Immature natural killer cell (primary cell): ENCODE measurements around the gene CDC42BPA. TPM values are rescaled to one million over a fixed set of nuclear protein-coding genes. Genes with fewer than 3 reads are reported as not detected.
"Not testable (repeated sequence)": the region's sequence is repeated elsewhere in the genome, so short reads cannot be mapped to it uniquely, and the experiment has no call there.

Experiments
- DNase-seq, 3 donors: peaks; one replicate each; pipeline ENCODE4 v3.0.0; 2022; ENCODE audit warnings: mixed read lengths in 1 of 3
- H3K27ac Mint-ChIP-seq, 6 donors: one replicate each; pipeline ENCODE4 v1.8.0; 2020; ENCODE audit warnings: mixed read lengths in 6 of 6, mild to moderate bottlenecking in 5 of 6, inconsistent platforms in 4 of 6, moderate library complexity in 3 of 6
- H3K27me3 Mint-ChIP-seq, 3 donors: one replicate each; pipeline ENCODE4 v1.8.0; 2020 to 2021; ENCODE audit warnings: low read depth in 3 of 3, mild to moderate bottlenecking in 3 of 3, mixed read lengths in 3 of 3, moderate library complexity in 3 of 3, inconsistent platforms in 1 of 3
- H3K36me3 Mint-ChIP-seq, 3 donors: one replicate each; pipeline ENCODE4 v1.8.0; 2020; ENCODE audit warnings: mixed read lengths in 3 of 3, inconsistent platforms in 2 of 3, mild to moderate bottlenecking in 2 of 3
- H3K4me1 Mint-ChIP-seq, 2 donors: one replicate each; pipeline ENCODE4 v1.8.0; 2020; ENCODE audit warnings: inconsistent platforms in 2 of 2, mild to moderate bottlenecking in 2 of 2, mixed read lengths in 2 of 2, moderate library complexity in 1 of 2
- H3K4me3 Mint-ChIP-seq, 5 donors: one replicate each; pipeline ENCODE4 v1.8.0; 2020; ENCODE audit warnings: mild to moderate bottlenecking in 5 of 5, mixed read lengths in 5 of 5, inconsistent platforms in 3 of 5, moderate library complexity in 3 of 5
- H3K9me3 Mint-ChIP-seq, 6 donors: one replicate each; pipeline ENCODE4 v1.8.0; 2020; ENCODE audit warnings: mild to moderate bottlenecking in 6 of 6, mixed read lengths in 6 of 6, inconsistent platforms in 4 of 6, moderate library complexity in 3 of 6
- polyA plus RNA-seq, 3 donors: library from polyadenylated mRNA; unstranded; fragments of 300-500 nt; fragmentation: Illumina TruSeq; gene quantifications; one replicate each; pipeline ENCODE4 v1.2.3, GENCODE V29; 2021

Gene CDC42BPA
- polyA plus RNA-seq, 3 donors from 2014 or later, result 0.13 to 0.67 TPM; not detected in 1

DNA sequence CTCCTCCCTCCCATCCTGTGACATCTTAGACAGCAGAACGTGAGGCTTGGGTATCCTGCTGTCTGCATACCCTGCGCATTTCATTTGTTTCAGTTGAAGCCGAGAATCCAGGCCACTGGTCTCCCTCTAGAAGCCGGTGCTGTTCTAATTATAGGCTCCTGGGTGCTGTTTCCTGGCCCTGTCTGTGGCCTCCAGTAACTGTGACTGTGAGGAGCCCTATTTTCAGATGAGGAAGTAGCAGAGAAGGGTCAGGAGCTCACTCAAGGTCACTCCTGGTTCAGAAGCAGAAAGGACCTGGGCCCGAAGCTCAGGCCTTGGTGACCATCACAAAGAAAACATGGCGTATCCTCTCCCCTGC, 354.2 kb downstream of the CDC42BPA start:
- H3K4me3 Mint-ChIP-seq, result no peak overlapping the region
- H3K27ac Mint-ChIP-seq, result peak overlapping the region in 2 of 6 donors; percentile 4 to 76
- no peaks in the 10 kb centered on the region for H3K9me3 Mint-ChIP-seq
- H3K36me3 Mint-ChIP-seq, result peaks cover 0 to 24% (median 15%) of the 10 kb centered on the region in 3 donors
- DNase-seq, result no peak
- peaks cover 0 to 2% (median 0%) of the 10 kb centered on the region in 3 donors for H3K27me3 Mint-ChIP-seq
- peaks cover 10% of the 10 kb centered on the region in 2 donors for H3K4me1 Mint-ChIP-seq

DNA sequence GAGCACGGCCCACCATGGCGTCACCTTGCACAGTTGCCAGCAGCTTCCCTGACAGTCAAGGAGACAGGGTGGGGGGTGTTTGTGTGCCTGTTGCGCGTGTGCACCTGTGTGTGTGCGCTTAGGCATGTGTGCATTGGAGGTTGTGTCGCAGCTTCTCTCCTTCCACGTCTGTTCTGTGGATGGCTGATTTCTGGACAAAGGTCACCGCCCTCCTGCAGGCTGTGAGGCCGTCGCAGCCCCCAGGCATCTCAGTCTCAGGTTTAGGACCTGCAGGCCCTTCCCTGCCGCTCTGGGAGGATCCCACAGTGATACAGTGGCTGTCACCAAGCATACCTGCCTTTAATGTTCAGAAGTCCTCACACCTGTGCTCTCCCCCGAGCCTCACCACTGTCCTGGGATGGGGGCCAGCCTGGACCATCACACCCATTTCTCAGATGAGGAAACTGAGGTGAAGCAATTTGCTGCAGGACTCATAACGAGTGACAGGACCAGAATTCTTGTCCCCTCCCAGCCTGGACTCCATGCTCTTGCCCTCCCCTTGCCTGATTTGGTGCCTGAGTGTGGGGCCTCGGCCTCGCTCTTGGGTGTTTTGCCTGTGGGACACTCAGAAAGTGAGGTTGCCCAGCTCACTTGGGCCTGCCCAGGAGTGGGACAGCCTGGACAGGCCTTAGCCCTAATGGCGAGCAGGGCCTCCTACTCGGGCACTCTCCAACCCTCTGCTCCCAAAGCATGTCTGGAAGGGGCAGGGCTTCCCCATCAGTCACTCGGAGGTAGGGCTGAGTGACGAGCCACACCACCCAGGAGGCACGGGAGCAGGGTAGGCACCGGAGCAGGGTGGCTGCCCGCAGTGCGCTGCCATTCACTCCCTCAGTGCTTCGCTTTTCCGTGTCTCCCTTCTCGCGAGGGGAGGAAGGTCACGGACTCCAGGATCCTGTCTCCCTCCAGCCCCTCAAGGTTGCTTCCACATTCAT, 355.6 kb downstream of the CDC42BPA start:
- no peak overlapping the region for H3K27ac Mint-ChIP-seq

DNA sequence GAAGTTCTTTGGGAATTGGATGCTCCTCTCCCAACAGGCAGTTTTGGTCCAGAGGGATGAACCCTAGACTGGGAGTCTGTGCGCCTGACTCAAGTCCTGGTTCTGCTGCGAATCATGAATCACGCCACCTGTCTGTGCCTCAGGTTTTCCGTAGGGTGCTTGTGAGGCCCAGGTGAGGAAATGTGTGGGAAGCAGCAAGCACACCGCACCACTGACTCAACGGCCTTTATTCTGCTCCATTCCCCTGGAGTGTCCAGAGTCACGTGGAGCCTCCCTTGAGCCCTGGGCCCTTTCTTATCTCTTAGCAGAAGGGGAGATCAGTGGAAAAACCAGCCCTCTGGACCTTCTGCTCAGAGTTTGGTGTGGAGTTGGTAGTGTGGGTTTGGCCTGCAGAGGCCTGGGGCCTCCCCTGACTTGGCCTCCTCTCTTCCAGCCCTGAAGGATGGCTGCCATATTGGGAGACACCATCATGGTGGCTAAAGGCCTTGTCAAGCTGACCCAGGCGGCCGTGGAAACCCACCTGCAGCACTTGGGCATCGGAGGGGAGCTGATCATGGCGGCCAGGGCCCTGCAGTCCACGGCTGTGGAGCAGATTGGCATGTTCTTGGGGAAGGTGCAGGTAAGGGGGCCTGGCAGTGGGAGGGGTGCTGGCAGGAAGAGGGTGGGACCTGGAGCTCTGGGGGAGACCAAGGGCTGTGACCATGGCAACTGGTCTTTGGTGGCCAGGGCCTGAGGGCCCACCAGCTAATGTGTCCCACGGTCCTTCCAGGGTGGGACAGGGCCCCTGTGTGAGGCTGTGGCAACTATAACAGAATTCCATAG, 357.1 kb downstream of the CDC42BPA start:
- DNase-seq, result no peak
- Mint-ChIP-seq H3K9me3 (no peaks in the 10 kb centered on the region), H3K27ac (no peak overlapping the region), H3K27me3 (peaks cover 0 to 2% (median 0%) of the 10 kb centered on the region in 3 donors), H3K4me1 (peaks cover 20 to 31% of the 10 kb centered on the region in 2 donors), H3K4me3 (no peak overlapping the region), H3K36me3 (peaks cover 0 to 9% (median 2%) of the 10 kb centered on the region in 3 donors)

More for the DNA sequence above, 355.6 kb downstream of the CDC42BPA start:
- H3K27me3 Mint-ChIP-seq, result peaks cover 0 to 2% (median 0%) of the 10 kb centered on the region in 3 donors
- DNase-seq, result no peak
- no peaks in the 10 kb centered on the region for H3K9me3 Mint-ChIP-seq
- peaks cover 0 to 16% (median 11%) of the 10 kb centered on the region in 3 donors for H3K36me3 Mint-ChIP-seq
- no peak overlapping the region for H3K4me3 Mint-ChIP-seq
- peaks cover 17 to 24% of the 10 kb centered on the region in 2 donors for H3K4me1 Mint-ChIP-seq

DNA sequence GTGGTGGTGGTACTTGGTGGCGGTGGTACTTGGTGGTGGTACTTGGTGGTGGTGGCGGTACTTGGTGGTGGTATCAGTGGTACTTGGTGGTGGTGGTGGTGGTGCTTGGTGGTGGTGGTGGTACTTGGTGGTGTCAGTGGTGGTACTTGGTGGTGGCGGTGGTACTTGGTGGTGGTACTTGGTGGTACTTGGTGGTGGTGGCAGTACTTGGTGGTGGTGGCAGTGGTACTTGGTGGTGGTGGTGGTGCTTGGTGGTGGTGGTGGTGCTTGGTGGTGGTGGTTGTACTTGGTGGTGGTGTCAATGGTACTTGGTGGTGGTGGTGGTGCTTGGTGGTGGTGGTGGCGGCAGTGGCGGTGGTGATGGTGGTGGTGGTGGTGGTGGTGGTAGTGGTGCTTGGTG, 358.0 kb downstream of the CDC42BPA start:
- H3K27me3 Mint-ChIP-seq, result peaks cover 0 to under 1% (median 0%) of the 10 kb centered on the region in 3 donors
- H3K4me3 Mint-ChIP-seq, result no peak overlapping the region
- H3K36me3 Mint-ChIP-seq, result peaks cover 0 to 7% (median 0%) of the 10 kb centered on the region in 3 donors
- no peaks in the 10 kb centered on the region for H3K9me3 Mint-ChIP-seq
- peaks cover 21 to 31% of the 10 kb centered on the region in 2 donors for H3K4me1 Mint-ChIP-seq
- no peak for DNase-seq
- peak overlapping the region in 2 of 6 donors; percentile 31 to 46 for H3K27ac Mint-ChIP-seq

DNA sequence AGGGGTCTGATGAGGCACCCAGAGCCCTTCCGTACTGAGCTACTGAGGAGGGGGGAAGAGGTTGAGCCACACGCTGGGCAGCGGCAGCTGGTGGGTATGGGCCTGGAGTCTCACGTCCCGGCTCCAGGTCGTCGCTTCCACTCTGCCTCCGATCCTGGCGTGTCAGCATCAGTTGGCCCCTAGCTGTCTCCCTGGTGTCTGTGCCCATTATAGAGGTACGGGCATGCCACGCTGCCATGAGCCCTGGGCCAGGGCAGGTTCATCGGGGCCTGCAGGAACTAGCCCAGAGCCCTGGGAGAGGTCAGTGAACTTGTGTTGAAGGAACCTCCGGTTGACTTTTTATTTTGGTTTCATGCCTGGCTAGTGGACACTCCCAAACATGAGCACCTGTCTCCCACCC, 360.0 kb downstream of the CDC42BPA start:
- H3K27ac Mint-ChIP-seq, result peak overlapping the region in 1 of 6 donors; percentile 35
- peaks cover 27 to 48% of the 10 kb centered on the region in 2 donors for H3K4me1 Mint-ChIP-seq
- H3K36me3 Mint-ChIP-seq, result peaks cover 0 to 5% (median 0%) of the 10 kb centered on the region in 3 donors
- no peak overlapping the region for H3K4me3 Mint-ChIP-seq
- H3K27me3 Mint-ChIP-seq, result no peaks in the 10 kb centered on the region
- no peaks in the 10 kb centered on the region for H3K9me3 Mint-ChIP-seq
- DNase-seq, result no peak

DNA sequence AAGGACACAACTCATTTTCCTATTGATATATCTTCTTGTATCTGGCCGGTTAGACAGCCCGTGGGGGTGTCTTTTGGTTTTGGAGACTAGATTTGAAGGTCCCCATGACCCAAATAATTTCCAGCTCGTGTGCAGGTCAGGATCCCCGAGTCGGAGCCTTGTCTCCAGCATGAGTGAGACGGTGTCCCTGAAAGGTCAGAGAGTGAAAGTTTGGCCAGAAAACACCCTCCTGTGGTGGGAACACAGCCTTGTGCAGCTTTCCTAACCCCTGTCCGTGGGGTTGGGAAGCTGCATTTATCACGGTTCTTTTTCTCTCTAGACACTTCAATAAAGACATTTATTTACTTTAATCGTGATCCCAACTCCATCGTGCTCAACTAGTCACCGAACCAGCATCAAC, 360.6 kb downstream of the CDC42BPA start:
- Mint-ChIP-seq H3K27me3 (no peaks in the 10 kb centered on the region), H3K27ac (peak overlapping the region in 2 of 6 donors; percentile 1 to 45), H3K4me3 (no peak overlapping the region), H3K36me3 (peaks cover 0 to 7% (median 0%) of the 10 kb centered on the region in 3 donors), H3K9me3 (no peaks in the 10 kb centered on the region), H3K4me1 (peaks cover 28 to 49% of the 10 kb centered on the region in 2 donors)
- DNase-seq, result no peak

DNA sequence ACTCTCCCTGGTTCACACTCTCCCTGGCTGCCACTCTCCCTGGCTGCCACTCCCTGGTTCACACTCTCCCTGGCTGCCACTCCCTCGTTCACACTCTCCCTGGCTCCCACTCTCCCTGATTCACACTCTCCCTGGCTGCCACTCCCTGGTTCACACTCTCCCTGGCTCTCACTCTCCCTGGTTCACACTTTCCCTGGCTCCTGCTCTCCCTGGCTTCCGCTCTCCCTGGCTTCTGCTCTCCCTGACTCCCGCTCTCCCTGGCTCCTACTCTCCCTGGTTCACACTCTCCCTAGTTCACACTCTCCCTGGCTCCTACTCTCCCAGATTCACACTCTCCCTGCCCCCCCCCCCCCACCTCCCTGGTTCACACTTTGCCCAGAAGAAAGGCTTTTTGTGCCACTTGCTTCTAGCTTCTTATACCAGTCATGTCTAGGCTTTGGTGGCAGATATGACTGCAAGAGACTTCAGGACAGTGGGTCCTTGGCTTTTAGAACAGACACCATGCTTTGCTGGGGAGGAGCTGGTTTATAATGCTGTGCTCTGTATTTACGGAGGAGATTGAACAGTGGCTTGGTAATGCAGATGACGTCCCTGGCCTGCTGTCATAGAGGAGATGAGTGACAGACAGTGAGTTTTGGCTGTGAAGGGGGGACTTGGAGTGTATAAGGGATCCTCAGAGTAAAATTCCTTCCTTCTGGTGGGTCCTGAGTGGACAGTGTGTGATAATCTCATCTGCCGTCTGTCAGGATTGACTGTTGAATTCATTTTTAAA, 361.2 kb downstream of the CDC42BPA start:
- H3K9me3 Mint-ChIP-seq, result no peaks in the 10 kb centered on the region
- H3K36me3 Mint-ChIP-seq, result peaks cover 0 to 7% (median 0%) of the 10 kb centered on the region in 3 donors
- no peak for DNase-seq
- H3K27ac Mint-ChIP-seq, result peak overlapping the region in 2 of 6 donors; percentile 48 to 59
- H3K27me3 Mint-ChIP-seq, result no peaks in the 10 kb centered on the region
- H3K4me1 Mint-ChIP-seq, result peaks cover 28 to 49% of the 10 kb centered on the region in 2 donors
- H3K4me3 Mint-ChIP-seq, result no peak overlapping the region

DNA sequence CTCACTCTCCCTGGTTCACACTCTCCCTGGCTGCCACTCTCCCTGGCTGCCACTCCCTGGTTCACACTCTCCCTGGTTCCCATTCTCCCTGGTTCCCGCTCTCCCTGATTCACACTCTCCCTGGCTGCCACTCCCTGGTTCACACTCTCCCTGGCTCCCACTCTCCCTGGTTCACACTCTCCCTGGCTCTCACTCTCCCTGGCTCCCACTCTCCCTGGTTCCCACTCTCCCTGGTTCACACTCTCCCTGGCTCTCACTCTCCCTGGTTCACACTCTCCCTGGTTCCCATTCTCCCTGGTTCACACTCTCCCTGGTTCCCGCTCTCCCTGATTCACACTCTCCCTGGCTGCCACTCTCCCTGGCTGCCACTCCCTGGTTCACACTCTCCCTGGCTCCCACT, 362.4 kb downstream of the CDC42BPA start:
- H3K27me3 Mint-ChIP-seq, H3K9me3 Mint-ChIP-seq, DNase-seq, H3K36me3 Mint-ChIP-seq, H3K4me3 Mint-ChIP-seq: not testable (repeated sequence)
- H3K4me1 Mint-ChIP-seq, result peaks cover 31 to 53% of the 10 kb centered on the region in 2 donors
- H3K27ac Mint-ChIP-seq, result peak overlapping the region in 1 of 6 donors; percentile 40

DNA sequence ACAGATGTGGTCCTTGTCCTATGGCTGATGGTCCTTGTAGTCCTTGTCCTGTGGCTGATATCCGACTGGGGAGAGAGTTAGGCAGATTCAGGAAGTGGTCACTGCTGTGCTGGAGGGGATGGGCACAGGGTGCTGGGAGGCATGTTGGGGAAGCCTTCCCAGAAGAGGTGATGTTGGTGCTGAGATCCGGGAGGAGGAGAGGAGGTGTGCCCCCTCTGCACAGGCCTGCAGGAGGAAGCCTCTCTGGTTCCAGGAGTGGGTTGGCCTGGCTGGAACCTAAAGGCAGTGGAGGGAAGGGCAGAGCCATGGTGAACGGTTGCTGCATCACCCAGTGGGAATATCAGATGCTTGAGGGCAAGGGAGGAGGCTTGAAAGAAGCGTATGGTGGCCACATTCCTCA, 363.5 kb downstream of the CDC42BPA start:
- H3K27me3 Mint-ChIP-seq, result no peaks in the 10 kb centered on the region
- peaks cover 30 to 56% of the 10 kb centered on the region in 2 donors for H3K4me1 Mint-ChIP-seq
- no peak overlapping the region for H3K4me3 Mint-ChIP-seq
- peak overlapping the region in 3 of 6 donors; percentile 10 to 53 (median 46) for H3K27ac Mint-ChIP-seq
- no peaks in the 10 kb centered on the region for H3K9me3 Mint-ChIP-seq
- H3K36me3 Mint-ChIP-seq, result peaks cover 0 to 7% (median 0%) of the 10 kb centered on the region in 3 donors
- DNase-seq, result no peak

DNA sequence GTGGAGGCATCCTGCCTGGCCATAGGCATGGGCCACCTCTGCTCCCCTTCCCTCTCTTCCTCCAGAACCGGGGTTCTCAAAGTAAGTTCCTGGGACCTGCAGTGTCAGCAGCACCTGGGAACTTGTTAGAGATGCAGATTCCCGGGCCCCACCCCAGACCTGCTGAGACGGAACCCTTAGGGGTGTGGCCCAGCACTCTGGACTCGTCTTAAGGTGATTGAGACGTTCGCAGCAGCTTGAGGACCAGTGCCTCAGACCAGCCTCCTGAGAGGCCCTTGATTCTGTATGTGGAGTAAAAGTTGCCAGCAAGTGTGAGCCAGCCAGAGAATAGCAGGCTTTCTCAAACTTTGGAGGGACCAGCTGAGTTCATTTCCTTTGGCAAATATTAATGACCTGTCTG, 364.0 kb downstream of the CDC42BPA start:
- DNase-seq, result no peak
- Mint-ChIP-seq H3K4me1 (peaks cover 25 to 56% of the 10 kb centered on the region in 2 donors), H3K27ac (peak overlapping the region in 3 of 6 donors; percentile 10 to 53 (median 46)), H3K36me3 (peaks cover 0 to 7% (median 0%) of the 10 kb centered on the region in 3 donors), H3K4me3 (no peak overlapping the region), H3K9me3 (no peaks in the 10 kb centered on the region), H3K27me3 (no peaks in the 10 kb centered on the region)

DNA sequence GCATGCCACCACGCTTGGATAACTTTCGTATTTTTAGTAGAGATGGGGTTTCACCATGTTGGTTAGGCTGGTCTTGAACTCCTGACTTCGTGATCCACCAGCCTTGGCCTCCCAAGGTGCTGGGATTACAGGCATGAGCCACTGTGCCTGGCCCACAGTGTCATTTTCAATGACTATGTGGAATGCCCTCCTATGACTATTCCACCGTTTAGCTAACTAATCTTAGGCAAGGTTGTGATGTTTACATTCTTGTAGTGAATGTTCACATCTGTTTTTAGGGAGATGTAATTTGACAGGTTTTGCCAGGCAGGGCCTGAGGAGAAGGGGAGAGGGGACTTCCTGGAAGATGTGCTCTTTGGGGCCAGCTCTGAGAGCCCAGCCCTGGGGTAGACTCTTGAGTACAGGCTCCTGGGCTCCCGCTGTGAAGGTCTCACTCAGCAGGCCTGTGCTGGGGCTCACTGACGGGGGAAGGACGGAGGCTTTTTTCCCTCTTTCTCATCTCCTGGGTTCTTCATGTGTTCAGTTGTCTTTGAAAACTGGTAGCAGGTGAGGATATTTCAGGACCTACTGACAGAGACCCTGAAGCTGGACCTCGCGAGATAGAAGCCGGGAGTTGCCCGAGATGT, 365.0 kb downstream of the CDC42BPA start:
- no peak overlapping the region for H3K4me3 Mint-ChIP-seq
- H3K9me3 Mint-ChIP-seq, result no peaks in the 10 kb centered on the region
- no peak for DNase-seq
- H3K4me1 Mint-ChIP-seq, result peaks cover 19 to 52% of the 10 kb centered on the region in 2 donors
- peaks cover 0 to 10% (median under 1%) of the 10 kb centered on the region in 3 donors for H3K36me3 Mint-ChIP-seq
- peak overlapping the region in 1 of 6 donors; percentile 21 for H3K27ac Mint-ChIP-seq
- peaks cover 0 to 2% (median 0%) of the 10 kb centered on the region in 3 donors for H3K27me3 Mint-ChIP-seq

DNA sequence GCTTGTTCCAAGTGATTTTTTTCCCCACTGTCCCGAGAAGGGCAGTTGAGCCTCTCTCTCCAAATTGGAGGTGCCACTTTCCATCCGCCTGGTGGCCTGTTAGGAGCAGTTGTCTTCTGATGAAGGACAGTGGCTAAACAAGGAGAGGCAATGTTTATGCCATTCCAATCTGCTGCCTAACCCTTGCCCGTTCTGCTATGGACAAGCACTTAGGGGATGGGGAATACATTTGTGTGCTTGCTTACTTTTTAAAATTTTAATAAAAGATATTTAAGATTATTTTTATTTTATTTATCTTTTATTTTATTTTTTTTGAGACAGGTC, 366.2 kb downstream of the CDC42BPA start:
- H3K27ac Mint-ChIP-seq, result no peak overlapping the region
- no peak overlapping the region for H3K4me3 Mint-ChIP-seq
- H3K9me3 Mint-ChIP-seq, result no peaks in the 10 kb centered on the region
- no peak for DNase-seq
- peaks cover 0 to 9% (median 4%) of the 10 kb centered on the region in 3 donors for H3K36me3 Mint-ChIP-seq
- peaks cover 0 to 2% (median 0%) of the 10 kb centered on the region in 3 donors for H3K27me3 Mint-ChIP-seq
- H3K4me1 Mint-ChIP-seq, result peaks cover 13 to 50% of the 10 kb centered on the region in 2 donors
